GF-D8 (cell line): Measurements from ENCODE around the gene SLC2A4.
"Not testable (repeated sequence)": the region's sequence is repeated elsewhere in the genome, so short reads cannot be mapped to it uniquely, and the experiment has no call there.

Source experiments
- DNase-seq: peaks from one replicate; lab custom pipeline; 2025; lab: John Stamatoyannopoulos, UW

The SLC2A4 gene

GRCh38 chr17:7324438-7324779 lies 42.9 kb downstream of the SLC2A4 start:
- no peak for DNase-seq

DNA sequence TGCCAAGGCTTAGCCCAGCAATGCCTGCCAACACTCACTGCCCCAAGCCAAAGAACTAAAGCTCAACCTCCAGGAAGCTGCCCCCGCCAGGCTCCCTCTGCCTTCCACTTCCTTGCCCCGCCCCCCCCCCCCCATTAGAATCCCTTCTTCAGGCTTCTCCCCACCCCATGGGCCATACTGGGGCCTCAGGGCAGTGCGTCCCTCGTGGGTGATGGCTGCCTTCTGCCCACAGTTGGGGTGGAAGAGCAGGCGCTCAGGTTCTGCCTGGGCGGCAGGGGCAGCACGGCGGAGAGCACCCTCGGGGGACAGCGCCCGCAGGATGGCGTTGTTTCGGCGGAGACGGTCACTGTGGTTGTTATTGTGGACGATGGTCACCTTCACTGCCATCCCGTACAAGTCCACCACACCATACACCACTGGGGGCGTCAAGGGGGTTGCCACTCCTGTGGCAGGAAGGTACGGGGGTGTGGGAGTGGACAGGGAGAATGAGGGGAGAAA lies 43.6 kb downstream of the SLC2A4 start:
- DNase-seq, result no peak

- DNase-seq, result no peak
Observed at GRCh38 chr17:7326186-7326585, 44.7 kb downstream of the SLC2A4 start.

DNA sequence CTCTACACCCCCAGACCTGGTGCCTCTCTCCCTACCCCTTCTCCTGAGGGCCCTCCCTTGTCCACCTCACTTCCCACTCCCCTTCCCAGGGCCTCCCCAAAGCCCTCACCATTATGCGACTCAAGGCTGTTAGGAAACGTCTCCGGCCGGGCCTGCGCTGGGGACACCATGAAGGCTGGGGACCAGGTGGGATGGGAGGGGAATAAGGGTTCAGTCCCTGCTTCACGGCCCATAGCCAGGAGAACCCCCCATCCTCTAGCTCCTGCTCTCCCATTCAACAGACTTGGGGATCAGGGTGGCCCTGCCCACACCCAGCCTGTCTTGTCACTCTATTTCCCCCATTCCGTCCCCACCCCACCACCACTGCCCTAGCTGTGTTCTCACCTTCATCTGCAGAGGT lies 45.5 kb downstream of the SLC2A4 start:
- no peak for DNase-seq

DNA sequence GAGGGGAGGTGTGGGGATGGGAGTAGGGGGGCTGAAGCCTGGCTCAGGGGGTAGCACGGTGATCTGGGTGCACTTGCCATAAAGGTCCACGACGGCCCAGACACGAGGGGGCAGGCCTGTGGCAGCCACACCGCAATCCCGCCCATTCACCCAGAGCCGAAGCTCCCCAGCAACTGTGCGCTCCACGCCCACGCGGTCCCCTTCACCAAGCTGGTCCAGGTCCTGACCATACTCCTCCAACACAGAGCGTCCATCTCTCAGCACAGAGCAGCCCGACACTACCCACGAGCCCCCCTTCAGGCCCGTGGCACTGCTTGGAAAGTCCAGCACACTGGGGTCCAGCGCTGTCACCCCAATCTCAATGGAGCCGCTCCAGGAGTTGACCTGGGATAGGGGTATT lies 46.0 kb downstream of the SLC2A4 start:
- no peak for DNase-seq

DNA sequence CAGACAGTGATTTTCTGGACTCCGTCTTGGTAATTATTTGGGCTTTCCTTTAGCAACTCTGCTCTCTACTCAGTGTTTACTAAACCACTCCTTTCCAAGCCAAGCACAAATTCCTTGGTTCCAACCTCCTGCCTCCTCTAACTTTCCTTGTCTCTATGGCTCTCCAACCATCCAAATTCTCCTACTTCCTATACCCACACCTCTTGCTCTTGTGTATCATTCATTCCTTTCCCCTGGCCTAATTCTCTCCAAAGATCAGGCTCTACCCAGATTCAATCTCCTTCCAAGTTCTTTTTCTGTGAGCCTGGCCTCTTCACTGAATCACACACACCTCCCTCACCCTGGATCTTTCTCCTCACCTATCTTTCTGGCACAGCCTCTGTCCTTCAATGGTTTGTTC lies 46.5 kb downstream of the SLC2A4 start:
- no peak for DNase-seq

DNA sequence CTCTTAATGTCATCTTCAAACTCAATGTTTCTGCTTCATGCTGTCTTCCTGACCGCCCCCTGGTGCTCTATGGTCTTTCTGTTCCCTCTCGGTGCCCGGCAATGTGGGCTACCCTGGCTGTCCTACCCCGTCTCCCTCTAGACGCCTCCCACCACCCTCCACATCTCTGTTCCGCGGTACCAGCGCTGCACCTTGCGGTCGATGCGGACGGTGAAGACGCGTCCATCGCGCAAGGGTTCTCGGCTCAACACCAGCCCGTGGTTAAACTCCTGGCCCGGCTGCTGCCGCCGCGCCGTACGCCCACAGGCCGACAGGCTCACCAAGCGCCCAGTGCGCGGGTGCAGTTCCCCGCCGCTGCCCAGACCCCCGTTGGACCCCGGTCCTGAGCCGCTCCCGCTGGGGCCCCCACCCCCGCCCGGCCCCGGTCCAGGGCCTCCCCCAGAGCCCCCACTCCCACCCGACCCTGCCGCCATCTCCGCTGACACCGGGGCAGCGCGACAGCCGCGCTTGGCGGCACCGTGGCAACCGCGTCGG lies 47.4 kb downstream of the SLC2A4 start, which contains the start of gene NEURL4:
TSS of gene NEURL4 (minus strand) at position 496 of the 534 bp plus-strand sequence. CDS start at position 473, 23 bp downstream.
- DNase-seq, result no peak

- DNase-seq, result peak; percentile 82
Observed at GRCh38 chr17:7329374-7329996, 48.0 kb downstream of the SLC2A4 start.

- DNase-seq, result peak; percentile 17
Observed at GRCh38 chr17:7329997-7330637, 48.6 kb downstream of the SLC2A4 start.

- no peak for DNase-seq
Observed at GRCh38 chr17:7330638-7331015, 49.1 kb downstream of the SLC2A4 start.

- no peak for DNase-seq
Observed at GRCh38 chr17:7332111-7332510, 50.6 kb downstream of the SLC2A4 start.

GRCh38 chr17:7332600-7333069 lies 51.1 kb downstream of the SLC2A4 start:
- DNase-seq, result not testable (repeated sequence)

DNA sequence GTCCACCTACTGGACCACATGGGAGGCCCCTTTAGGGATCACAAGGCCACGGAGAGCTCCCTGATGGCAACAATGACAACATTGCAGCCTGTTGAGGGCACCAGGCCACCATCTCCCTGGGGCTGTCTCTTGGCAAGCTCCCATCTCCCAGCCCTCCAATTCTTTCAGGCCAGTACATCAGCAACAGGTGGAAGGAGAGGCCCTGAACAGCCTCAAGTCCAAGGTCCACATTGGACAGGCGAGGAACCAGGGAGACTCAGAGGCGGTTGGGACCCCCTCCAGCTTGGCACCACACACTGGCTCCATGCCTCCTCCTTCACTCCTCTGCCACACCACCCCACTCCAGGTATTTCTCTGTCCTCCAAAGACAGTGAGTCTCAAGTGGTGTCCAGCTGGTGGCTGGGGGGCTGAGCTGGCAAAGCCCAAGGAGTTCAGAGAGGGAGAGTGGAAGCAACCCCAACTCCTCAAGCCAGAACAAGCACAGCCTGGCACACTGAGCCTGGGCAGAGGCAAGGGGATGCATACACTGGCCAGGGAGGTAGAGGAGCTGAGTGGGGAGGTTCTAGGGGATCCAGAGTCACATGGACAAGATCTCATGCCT lies 53.5 kb downstream of the SLC2A4 start:
- no peak for DNase-seq

DNA sequence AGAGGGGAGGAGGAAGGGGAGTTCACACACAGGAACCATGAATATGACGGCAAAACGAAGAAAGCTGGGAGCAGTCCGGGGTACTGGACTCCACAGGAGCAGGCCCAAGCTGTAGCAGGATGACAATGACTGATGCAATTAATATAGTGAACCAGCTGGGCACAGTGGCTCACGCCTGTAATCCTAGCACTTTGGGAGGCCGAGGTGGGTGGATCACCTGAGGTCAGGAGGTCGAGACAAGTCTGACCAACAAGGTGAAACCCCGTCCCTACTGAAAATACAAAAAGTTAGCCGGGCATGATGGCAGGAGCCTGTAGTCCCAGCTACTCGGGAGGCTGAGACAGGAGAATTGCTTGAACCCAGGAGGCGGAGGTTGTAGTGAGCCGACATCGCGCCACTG lies 54.2 kb downstream of the SLC2A4 start:
- DNase-seq, result not testable (repeated sequence)

- DNase-seq, result peak; percentile 12
Observed at GRCh38 chr17:7336240-7337175, 55.0 kb downstream of the SLC2A4 start, which contains the start of gene ACAP1. ACAP1 (plus strand) TSS chr17:7336529; CDS start chr17:7336735, 206 bp downstream.

DNA sequence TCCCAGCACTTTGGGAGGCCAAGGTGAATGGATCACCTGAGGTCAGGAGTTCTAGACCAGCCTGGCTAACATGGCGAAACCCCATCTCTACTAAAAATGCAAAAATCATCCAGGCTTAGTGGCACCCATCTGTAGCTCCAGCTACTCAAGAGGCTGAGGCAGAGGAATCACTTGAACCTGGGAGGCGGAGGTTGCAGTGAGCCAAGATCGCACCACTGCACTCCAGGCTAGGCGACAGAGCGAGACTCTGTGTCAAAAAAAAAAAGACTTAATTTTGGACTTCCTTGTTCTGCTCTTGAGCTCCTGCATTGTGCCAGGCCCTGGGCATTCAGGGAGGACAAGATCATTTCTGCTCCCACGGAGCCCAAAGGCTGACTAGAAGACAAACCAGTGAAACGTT lies 56.1 kb downstream of the SLC2A4 start:
- not testable (repeated sequence) for DNase-seq
